Measurements from ENCODE around the gene RELB. TPM values are rescaled to one million over a fixed set of nuclear protein-coding genes. Genes with fewer than 3 reads are reported as not detected.

Gene RELB
- total and polyA plus RNA-seq, 9 of the 15 experiments (the other 6 are each of a cell fraction or from before 2014, with no cell fraction given) = 0.15 to 1.1 (median 0.28) TPM; not detected in 2

DNA sequence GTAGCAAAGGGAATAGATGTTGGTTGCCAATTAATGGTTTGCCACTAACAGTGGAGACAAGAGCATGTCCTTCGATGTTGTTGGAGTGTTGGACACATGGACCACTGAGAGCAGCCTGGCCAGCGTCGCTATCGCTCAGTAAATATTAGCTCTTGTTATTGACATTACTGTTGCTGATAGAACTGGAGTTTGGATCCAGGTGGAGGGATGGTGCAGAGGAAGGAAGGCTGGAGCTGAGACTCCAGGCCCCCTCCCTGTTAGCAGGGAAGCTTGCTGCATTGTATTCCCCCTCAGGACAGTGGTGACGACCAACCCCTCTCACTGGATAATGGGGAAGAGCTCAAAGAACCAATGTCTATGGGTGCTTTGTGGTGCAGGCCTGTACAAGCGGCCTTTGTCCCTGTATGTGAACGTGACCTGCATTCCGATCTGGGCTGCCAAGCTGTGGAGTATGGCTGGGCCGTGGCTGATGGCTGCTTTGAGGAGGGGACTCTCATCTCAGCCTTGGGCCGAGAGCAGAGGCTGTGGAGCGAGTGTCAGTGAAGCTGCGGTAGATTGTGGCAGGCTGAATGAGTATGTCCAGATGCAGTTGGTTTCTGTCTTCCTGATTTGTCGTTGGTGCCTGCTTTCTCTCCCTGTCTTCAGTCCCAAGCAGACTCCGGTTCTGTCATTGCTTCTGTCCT, 44.5 kb downstream of the RELB start (continued):
- TF ChIP-seq HOXB6 (CRISPR knock-in tag; IDR thresholded peaks at IDR 0.05; ENCODE audit: borderline replicate concordance) (no peak), ZNF354B (CRISPR knock-in tag; IDR thresholded peaks at IDR 0.05) (no peak)

DNA sequence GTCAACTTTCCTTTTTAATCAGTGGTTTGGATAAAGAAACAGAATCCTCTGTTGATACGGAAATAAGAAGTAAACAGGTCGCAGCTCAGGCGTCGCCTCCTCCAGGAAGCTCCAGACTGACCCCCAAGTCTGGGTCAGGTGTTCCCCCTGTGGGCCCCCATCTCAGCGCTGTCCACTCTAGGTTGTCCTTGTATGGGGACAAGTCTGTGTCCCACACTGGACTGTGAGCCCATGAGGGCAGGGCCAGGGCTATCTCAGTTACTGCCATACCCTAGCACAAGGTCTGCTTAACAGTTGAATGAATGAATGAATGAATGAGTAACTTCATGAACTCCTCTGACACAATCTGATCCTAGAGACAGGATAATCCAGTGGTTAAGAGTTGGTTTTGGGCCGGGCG, 45.1 kb downstream of the RELB start:
- no peak for FAIRE-seq
- Histone ChIP-seq H3K9me1 (ENCODE audit: control insufficient read depth, insufficient read depth, low read length) (peaks cover 7% of the 10 kb centered on the region), H3K4me1 (replicated peaks in 1 of 2; ENCODE audit: control insufficient read depth in 2 of 2, insufficient read depth in 2 of 2, low read length in 2 of 2) (peaks cover 3 to 8% of the 10 kb centered on the region in 2 experiments; a peak in 3 of 5 replicates), H3K4me3 (no peak overlapping the region), H3K9me3 (replicated peaks; ENCODE audit: control insufficient read depth, insufficient read depth, low read depth, low read length) (no peaks in the 10 kb centered on the region), H3K36me3 (ENCODE audit: control insufficient read depth, insufficient read depth, low read length) (peaks cover 74% of the 10 kb centered on the region), H4K20me1 (replicated peaks; ENCODE audit: control insufficient read depth, insufficient read depth, low read length) (peaks cover 31% of the 10 kb centered on the region), H3K79me2 (ENCODE audit: control insufficient read depth, insufficient read depth, low read length) (peaks cover 78% of the 10 kb centered on the region), H2AFZ (ENCODE audit: low read depth, low read length) (no peak overlapping the region), H3K4me2 (ENCODE audit: insufficient read depth, low read length) (no peak overlapping the region), H3K27ac (ENCODE audit: extremely low read depth, low read depth, low read length) (no peak overlapping the region; the same call in 2 of the 3 replicates), H3K9ac (ENCODE audit: insufficient read depth in 1 of 2, low read depth in 2 of 2, low read length in 2 of 2) (peak overlapping the region in 1 of 2 experiments; percentile 60; a peak in 2 of 4 replicates), H3K27me3 (ENCODE audit: control insufficient read depth in 2 of 2, insufficient read depth in 2 of 2, low read length in 2 of 2) (no peaks in the 10 kb centered on the region)
- ChIA-PET POLR2A (interaction anchor here (0.6 to 1.1 kb wide), 4 partner anchors 11 to 292 kb away, joined by 3 read pairs; no protein-coding TSS in a partner anchor), CTCF (ENCODE audit: low intra/inter-chr PET ratio) (no interaction called here)
- in situ Hi-C loops (cut with MboI) (no loop called here), intact Hi-C loops (cut with micrococcal nuclease) (no loop called here)
- BruUV-seq (replicated peaks) = no TSS peak
- ATAC-seq = no peak
- 85% methylated on average over 7 of the region's 7 CpGs for WGBS (ENCODE audit: insufficient coverage, low coverage, missing lambda C conversion rate)
- TF ChIP-seq, protein P1, sequence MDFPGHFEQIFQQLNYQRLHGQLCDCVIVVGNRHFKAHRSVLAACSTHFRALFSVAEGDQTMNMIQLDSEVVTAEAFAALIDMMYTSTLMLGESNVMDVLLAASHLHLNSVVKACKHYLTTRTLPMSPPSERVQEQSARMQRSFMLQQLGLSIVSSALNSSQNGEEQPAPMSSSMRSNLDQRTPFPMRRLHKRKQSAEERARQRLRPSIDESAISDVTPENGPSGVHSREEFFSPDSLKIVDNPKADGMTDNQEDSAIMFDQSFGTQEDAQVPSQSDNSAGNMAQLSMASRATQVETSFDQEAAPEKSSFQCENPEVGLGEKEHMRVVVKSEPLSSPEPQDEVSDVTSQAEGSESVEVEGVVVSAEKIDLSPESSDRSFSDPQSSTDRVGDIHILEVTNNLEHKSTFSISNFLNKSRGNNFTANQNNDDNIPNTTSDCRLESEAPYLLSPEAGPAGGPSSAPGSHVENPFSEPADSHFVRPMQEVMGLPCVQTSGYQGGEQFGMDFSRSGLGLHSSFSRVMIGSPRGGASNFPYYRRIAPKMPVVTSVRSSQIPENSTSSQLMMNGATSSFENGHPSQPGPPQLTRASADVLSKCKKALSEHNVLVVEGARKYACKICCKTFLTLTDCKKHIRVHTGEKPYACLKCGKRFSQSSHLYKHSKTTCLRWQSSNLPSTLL (IDR thresholded peaks at IDR 0.05) = no peak
- TF ChIP-seq, protein P2, sequence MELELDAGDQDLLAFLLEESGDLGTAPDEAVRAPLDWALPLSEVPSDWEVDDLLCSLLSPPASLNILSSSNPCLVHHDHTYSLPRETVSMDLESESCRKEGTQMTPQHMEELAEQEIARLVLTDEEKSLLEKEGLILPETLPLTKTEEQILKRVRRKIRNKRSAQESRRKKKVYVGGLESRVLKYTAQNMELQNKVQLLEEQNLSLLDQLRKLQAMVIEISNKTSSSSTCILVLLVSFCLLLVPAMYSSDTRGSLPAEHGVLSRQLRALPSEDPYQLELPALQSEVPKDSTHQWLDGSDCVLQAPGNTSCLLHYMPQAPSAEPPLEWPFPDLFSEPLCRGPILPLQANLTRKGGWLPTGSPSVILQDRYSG (tag; conservative IDR thresholded peaks at IDR 0.05; ENCODE audit: low read depth) = no peak
- peak; percentile 49; the same call in 1 of the 2 replicates for TF ChIP-seq ZNF24 (IDR thresholded peaks at IDR 0.05)
- no peak for TF ChIP-seq NFYB (IDR thresholded peaks at IDR 0.05; ENCODE audit: extremely low read depth, insufficient read length)
- DNase-seq (ENCODE audit: extremely low read depth in 1 of 4, low spot score in 3 of 4) = no peak

Measured in K562 (cell line).